ENCODE data around the gene TGDS.

GRCh38 chr13:94583926-94584325 lies 12.0 kb downstream of the TGDS start:
- TF ChIP-seq CTCF (conservative IDR thresholded peaks at IDR 0.05; ENCODE audit: low read length) (no peak), EZH2phosphoT487 (IDR thresholded peaks at IDR 0.05; ENCODE audit: borderline replicate concordance, low read depth, low read length) (no peak)

All from OCI-LY7 (cell line).